C4-2B (cell line): ENCODE results near the gene IGFBP6.

Experiments
- ZFX ChIP-seq: fragments of 450-650 bp; IDR thresholded peaks from 2 replicates; pipeline ENCODE4 v1.6.1; 2017
- TF ChIP-seq, protein P1 (sequence below): fragments of 450-650 bp; conservative IDR thresholded peaks from 2 replicates; pipeline ENCODE4 v1.5.1; 2017; ENCODE audit warnings: mild to moderate bottlenecking

DNA sequence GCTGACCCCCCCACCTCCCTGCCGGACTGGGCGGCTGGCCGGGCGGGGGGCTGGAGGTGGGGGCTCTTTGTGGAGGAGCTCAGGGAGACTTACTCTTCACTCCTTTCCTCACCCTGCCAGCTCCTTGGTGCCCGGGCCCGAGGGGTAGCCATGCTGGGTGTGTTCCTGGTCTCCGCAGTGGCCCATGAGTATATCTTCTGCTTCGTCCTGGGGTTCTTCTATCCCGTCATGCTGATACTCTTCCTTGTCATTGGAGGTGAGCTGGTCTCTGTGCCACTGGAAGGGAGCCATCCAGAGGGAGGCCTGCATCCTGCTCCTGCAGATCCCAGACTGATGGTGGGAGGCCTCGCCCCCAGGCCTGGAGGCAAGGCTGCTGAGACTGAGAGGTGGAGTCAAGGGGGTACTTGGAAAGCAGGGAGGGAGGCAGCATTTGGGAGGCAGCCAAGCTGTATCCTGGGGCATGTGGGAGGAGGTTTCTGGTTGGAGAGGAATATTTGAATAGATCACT lies 25.5 kb downstream of the IGFBP6 start:
- TF ChIP-seq, protein P1, sequence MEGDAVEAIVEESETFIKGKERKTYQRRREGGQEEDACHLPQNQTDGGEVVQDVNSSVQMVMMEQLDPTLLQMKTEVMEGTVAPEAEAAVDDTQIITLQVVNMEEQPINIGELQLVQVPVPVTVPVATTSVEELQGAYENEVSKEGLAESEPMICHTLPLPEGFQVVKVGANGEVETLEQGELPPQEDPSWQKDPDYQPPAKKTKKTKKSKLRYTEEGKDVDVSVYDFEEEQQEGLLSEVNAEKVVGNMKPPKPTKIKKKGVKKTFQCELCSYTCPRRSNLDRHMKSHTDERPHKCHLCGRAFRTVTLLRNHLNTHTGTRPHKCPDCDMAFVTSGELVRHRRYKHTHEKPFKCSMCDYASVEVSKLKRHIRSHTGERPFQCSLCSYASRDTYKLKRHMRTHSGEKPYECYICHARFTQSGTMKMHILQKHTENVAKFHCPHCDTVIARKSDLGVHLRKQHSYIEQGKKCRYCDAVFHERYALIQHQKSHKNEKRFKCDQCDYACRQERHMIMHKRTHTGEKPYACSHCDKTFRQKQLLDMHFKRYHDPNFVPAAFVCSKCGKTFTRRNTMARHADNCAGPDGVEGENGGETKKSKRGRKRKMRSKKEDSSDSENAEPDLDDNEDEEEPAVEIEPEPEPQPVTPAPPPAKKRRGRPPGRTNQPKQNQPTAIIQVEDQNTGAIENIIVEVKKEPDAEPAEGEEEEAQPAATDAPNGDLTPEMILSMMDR, result no peak
- no peak for TF ChIP-seq ZFX
